Activated T-helper 2 cell treated with anti-CD3 and anti-CD28 coated beads, Interferon-gamma antibody, Interleukin-2, Interleukin-4, amounts not matched to agents 10 μg/mL and 5 μg/mL and 100 μg/mL, durations not matched to agents 14 hours and 24 hours and 36 hours (primary cell): ENCODE results near the gene CENPO. TPM values are rescaled to one million over a fixed set of nuclear protein-coding genes. Genes with fewer than 3 reads are reported as not detected.
A peak's percentile ranks its signal among the peaks of the same experiment; 100 is the strongest.

Experiments
- DNase-seq: peaks from one replicate; pipeline ENCODE4 v3.0.0; 2021; ENCODE audit warnings: low spot score
- H3K27ac Mint-ChIP-seq: one replicate; pipeline ENCODE4 v1.8.0; 2021; ENCODE audit warnings: mixed read lengths
- H3K27me3 Mint-ChIP-seq: one replicate; pipeline ENCODE4 v1.8.0; 2021; ENCODE audit warnings: low read depth, mixed read lengths
- H3K36me3 Mint-ChIP-seq: one replicate; pipeline ENCODE4 v1.8.0; 2021; ENCODE audit warnings: low read depth, mixed read lengths
- H3K4me1 Mint-ChIP-seq: one replicate; pipeline ENCODE4 v1.8.0; 2021; ENCODE audit warnings: low read depth, mixed read lengths
- H3K4me3 Mint-ChIP-seq: one replicate; pipeline ENCODE4 v1.8.0; 2021; ENCODE audit warnings: low read depth, mild to moderate bottlenecking, moderate library complexity, mixed read lengths
- H3K9me3 Mint-ChIP-seq: one replicate; pipeline ENCODE4 v1.8.0; 2021; ENCODE audit warnings: mixed read lengths
- intact Hi-C: fragments of 100-400 bp; cut with micrococcal nuclease; formaldehyde crosslinking; loops from one replicate; pipeline ENCODE4 v1.15.1; 2023
- total RNA-seq: library from RNA; stranded (reverse); gene quantifications from 2 replicates; pipeline ENCODE4 v1.2.3, GENCODE V29; 2022

CENPO gene
- total RNA-seq, 1 donor from 2014 or later: 41.8 TPM

DNA sequence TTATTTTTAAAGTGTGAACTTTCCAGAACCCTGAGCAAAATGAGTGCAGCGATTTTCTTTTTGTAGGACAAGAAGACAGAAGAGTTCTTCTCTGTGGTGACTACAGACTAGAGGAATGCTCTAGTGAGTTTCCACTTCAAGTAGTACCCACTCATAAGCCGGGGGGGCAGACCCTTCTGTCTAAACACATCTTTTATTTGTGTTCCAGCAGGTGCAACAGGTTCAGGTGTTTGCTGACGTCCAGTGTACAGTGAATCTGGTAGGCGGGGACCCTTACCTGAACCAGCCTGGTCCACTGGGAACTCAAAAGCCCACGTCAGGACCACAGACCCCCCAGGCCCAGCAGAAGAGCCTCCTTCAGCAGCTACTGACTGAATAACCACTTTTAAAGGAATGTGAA, 25.2 kb upstream of the CENPO start:
- Mint-ChIP-seq H3K27me3 (no peaks in the 10 kb centered on the region), H3K27ac (no peak overlapping the region), H3K4me3 (no peak overlapping the region), H3K9me3 (no peaks in the 10 kb centered on the region), H3K4me1 (peaks cover 7% of the 10 kb centered on the region), H3K36me3 (peaks cover 16% of the 10 kb centered on the region)
- DNase-seq: no peak
- intact Hi-C loops: no loop called here

DNA sequence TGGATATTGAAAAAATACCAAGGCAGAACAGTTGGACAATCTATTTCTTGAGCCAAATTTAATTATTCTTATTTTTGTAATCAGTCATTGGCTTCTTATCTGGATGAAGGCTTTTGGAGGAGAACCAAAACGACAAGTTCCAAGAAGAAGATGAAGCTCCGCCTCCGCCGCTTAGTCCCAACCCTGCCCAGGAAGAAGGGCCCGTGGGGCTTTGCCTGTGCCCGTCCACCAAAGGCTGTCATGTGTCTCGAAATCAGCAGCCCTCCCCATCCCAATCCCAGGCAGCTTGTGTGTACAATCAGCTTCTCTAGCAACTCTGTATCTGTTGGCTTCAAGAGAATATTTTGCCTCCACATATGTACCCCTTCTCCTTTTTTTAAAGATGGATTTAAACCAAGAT, 24.6 kb upstream of the CENPO start:
- H3K9me3 Mint-ChIP-seq: no peaks in the 10 kb centered on the region
- H3K4me3 Mint-ChIP-seq: no peak overlapping the region
- no peak for DNase-seq
- H3K27me3 Mint-ChIP-seq: no peaks in the 10 kb centered on the region
- intact Hi-C loops: no loop called here
- peaks cover 16% of the 10 kb centered on the region for H3K36me3 Mint-ChIP-seq
- H3K27ac Mint-ChIP-seq: no peak overlapping the region
- peaks cover 7% of the 10 kb centered on the region for H3K4me1 Mint-ChIP-seq

DNA sequence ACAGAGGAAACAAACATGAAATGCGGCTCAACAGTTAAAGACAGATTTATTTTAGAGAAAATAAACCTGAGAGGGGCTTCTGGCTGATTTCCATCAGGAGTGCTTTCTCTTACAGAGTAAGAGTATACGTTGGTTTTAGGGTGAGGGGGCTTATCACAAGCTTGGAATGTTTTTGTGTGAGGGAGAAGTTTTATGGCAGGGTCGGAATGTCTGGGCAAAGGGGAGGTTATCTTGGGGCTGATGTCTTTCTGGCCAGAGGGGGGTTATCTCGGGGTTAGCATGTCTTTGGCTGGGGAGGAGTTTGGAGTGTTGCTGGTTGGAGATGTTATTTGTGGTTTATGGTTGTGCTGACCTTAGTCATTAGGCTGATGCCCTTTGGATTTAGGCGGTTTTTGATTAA, 22.2 kb upstream of the CENPO start:
- Mint-ChIP-seq H3K4me3 (no peak overlapping the region), H3K4me1 (peaks cover 7% of the 10 kb centered on the region), H3K27ac (no peak overlapping the region), H3K27me3 (no peaks in the 10 kb centered on the region), H3K36me3 (peaks cover 12% of the 10 kb centered on the region), H3K9me3 (no peaks in the 10 kb centered on the region)
- intact Hi-C loops: no loop called here
- DNase-seq: no peak

DNA sequence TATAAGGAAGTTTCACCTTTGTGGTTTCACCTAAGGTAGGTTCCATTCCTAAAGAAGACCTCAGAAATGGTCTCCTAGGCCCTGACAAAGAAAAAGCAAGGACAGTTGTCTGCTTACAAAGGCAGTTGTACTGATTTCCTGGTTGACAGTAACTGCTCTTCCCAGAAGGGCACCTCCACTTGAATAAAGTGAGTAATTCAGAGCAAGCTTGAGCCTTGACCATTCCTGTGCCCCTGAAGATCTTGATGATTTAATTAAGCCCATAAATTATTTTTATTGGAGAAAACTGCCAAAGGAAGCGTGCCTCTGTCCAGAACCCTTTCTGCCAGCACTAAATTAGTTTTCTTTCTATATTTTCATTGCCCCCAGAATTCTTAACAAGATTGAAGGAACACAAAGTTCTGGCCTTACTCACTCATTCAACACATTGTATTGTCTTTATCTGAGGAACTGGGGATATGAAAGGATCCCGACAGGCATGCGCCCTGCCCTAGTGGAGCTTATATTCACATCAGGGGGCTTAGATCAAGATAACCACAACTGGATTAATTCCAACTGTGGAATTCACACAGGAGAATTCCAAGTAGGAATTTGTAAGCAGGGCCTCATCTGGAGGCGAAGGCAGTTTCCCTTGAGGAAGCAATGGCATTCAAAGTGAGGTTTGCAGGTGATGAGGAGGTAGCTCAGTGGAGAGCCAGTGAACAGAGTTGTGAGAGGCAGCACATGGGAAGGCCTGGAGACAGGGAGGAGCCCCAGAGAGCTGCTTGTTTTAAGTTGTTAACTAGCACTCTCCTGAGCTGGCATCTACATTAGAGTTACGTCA, 21.2 kb upstream of the CENPO start:
- intact Hi-C loops: no loop called here
- H3K27me3 Mint-ChIP-seq: no peaks in the 10 kb centered on the region
- no peak overlapping the region for H3K4me3 Mint-ChIP-seq
- peaks cover 12% of the 10 kb centered on the region for H3K36me3 Mint-ChIP-seq
- H3K4me1 Mint-ChIP-seq: no peaks in the 10 kb centered on the region
- H3K27ac Mint-ChIP-seq: no peak overlapping the region
- H3K9me3 Mint-ChIP-seq: no peaks in the 10 kb centered on the region
- DNase-seq: no peak

DNA sequence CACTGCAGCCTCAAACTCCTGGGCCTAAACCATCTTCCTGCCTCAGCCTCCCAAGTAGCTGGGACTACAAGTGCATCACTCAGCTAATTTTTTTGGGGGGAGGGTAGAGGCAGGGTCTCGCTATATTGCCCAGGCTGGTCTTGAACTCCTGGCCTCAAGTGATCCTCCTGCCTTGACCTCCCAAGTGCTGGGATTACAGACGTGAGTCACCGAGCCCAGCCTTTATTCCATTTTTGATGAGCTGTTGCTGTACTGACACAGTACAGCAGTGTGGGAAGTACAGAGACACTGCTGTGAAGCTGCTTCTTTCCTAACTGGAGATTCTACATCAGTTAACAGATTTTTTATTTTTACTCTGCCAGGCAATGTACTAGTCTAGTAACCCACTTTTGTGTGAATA, 18.9 kb upstream of the CENPO start:
- no peak overlapping the region for H3K4me3 Mint-ChIP-seq
- H3K4me1 Mint-ChIP-seq: no peaks in the 10 kb centered on the region
- no peaks in the 10 kb centered on the region for H3K9me3 Mint-ChIP-seq
- intact Hi-C loops: no loop called here
- H3K27me3 Mint-ChIP-seq: no peaks in the 10 kb centered on the region
- H3K27ac Mint-ChIP-seq: no peak overlapping the region
- H3K36me3 Mint-ChIP-seq: peaks cover 7% of the 10 kb centered on the region
- no peak for DNase-seq

DNA sequence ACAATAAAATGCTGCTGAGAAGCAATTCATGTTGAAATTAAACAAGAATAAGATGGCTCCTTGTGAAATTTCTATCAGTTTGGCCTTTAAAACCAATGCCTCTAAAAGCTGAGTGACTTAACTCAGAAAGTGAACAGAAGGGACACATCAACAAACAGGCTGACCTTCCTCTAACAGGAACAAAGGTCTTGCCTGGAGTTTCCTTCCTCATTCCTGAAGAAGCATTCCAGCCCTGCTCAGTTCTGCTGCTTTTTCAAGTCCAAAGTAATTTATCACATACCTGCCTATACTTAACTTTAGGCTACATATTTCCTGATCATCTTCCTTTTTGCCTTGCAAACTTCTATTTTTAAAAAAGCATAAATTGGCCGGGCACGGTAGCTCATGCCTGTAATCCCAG, 14.1 kb upstream of the CENPO start:
- Mint-ChIP-seq H3K36me3 (no peaks in the 10 kb centered on the region), H3K27me3 (peaks cover 4% of the 10 kb centered on the region)

DNA sequence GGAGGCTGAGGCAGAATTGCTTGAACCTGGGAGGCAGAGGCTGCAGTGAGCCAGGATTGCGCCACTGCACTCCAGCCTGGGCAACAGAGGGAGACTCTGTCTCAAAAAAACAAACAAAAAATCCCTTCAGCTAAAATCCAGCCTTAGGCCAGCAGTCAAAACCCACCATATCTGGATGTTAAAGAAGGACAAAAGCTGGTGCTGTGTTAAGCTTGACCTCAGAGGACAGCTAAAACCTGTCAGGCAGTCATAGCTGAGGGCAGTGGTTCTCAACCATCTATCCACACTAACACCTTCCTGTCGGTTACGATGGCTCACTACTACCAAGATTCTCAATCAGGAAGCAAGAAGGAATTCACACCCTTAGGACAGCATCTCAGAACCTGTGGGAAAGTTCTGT, 9.6 kb upstream of the CENPO start:
- DNase-seq: no peak
- H3K4me1 Mint-ChIP-seq: no peaks in the 10 kb centered on the region
- no peaks in the 10 kb centered on the region for H3K36me3 Mint-ChIP-seq
- intact Hi-C loops: no loop called here
- no peak overlapping the region for H3K4me3 Mint-ChIP-seq
- H3K9me3 Mint-ChIP-seq: peaks cover 7% of the 10 kb centered on the region
- peaks cover 4% of the 10 kb centered on the region for H3K27me3 Mint-ChIP-seq
- no peak overlapping the region for H3K27ac Mint-ChIP-seq

More for the DNA sequence above, 14.1 kb upstream of the CENPO start:
- no peak for DNase-seq
- H3K27ac Mint-ChIP-seq: no peak overlapping the region
- no peaks in the 10 kb centered on the region for H3K4me1 Mint-ChIP-seq
- intact Hi-C loops: no loop called here
- no peak overlapping the region for H3K4me3 Mint-ChIP-seq
- H3K9me3 Mint-ChIP-seq: peaks cover 7% of the 10 kb centered on the region

DNA sequence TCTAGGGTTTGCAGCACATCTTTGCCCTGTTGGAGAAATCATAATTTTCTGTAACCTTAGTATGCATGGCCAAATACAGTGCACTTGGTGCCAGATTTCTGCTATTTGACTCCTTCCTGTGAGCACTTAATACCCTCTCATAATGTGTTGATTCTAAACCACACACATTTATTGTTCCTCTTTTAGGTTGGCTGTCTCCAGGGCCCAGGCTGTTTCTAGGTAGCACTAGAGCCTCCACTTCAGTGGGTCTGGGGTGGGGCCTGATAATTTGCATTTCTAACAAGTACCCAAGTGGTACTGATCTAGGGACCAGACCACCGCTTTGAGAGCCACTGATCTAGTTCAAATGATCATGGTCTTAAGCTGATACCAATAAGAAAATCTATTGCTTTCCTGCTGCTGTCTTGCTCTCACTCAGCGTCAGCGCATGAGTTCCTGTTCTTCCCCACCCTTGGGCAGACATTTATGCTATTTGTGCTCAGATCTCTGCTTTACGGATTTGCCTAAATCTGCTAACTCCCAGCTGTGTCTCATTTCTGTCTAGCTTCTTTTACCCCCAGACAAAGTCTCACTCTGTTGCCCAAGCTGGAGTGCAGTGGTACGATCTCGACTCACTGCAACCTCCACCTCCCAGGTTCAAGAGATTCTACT, 7.4 kb upstream of the CENPO start:
- H3K9me3 Mint-ChIP-seq: peaks cover 2% of the 10 kb centered on the region
- H3K27ac Mint-ChIP-seq: no peak overlapping the region
- H3K4me3 Mint-ChIP-seq: no peak overlapping the region
- peaks cover 5% of the 10 kb centered on the region for H3K36me3 Mint-ChIP-seq
- DNase-seq: no peak
- H3K4me1 Mint-ChIP-seq: no peaks in the 10 kb centered on the region
- intact Hi-C loops: no loop called here
- peaks cover 4% of the 10 kb centered on the region for H3K27me3 Mint-ChIP-seq

DNA sequence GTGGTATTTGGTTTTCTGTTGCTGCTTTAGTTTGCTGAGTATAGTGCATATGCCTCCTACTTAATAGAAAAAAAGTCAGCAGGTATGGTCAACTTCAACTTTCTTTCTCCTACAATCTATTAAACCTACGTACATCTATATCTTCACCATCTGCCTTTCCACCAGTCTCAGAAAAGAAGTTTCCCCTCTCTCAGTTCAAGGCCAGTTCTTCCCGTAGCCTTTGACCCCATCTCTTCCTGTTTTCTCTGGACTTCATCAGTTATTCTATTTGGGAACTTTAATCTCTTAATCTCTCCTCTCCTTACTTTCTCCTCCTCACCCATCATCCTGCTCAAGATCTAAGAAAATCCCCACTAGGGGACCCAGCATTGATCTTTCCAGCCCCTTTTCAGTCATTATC, 5.7 kb upstream of the CENPO start:
- Mint-ChIP-seq H3K27ac (no peak overlapping the region), H3K4me1 (peaks cover 5% of the 10 kb centered on the region), H3K27me3 (peaks cover 4% of the 10 kb centered on the region), H3K4me3 (no peak overlapping the region), H3K9me3 (no peaks in the 10 kb centered on the region), H3K36me3 (peaks cover 5% of the 10 kb centered on the region)
- intact Hi-C loops: no loop called here
- no peak for DNase-seq

DNA sequence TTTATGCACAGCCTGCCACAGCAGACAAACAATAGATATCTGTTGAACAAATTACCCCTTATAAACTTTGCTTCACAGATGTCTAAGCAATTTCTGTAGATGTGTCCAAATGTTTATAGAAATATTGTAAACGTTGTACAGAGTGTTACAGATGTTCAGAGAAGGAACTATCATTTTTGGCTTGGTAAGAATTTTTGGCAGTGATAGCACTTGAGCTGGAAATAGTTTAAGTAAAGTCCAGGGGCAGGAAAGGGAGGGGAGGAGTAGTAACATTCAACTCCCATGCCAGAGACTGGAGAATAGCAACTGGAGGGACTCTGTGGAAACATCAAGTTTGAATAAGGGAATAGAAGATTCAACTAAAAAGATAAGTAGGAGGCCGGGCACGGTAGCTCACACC, 4.4 kb upstream of the CENPO start:
- H3K4me1 Mint-ChIP-seq: peaks cover 7% of the 10 kb centered on the region
- DNase-seq: no peak
- H3K27me3 Mint-ChIP-seq: no peaks in the 10 kb centered on the region
- no peak overlapping the region for H3K4me3 Mint-ChIP-seq
- H3K9me3 Mint-ChIP-seq: no peaks in the 10 kb centered on the region
- no peak overlapping the region for H3K27ac Mint-ChIP-seq
- intact Hi-C loops: no loop called here
- peaks cover 5% of the 10 kb centered on the region for H3K36me3 Mint-ChIP-seq

DNA sequence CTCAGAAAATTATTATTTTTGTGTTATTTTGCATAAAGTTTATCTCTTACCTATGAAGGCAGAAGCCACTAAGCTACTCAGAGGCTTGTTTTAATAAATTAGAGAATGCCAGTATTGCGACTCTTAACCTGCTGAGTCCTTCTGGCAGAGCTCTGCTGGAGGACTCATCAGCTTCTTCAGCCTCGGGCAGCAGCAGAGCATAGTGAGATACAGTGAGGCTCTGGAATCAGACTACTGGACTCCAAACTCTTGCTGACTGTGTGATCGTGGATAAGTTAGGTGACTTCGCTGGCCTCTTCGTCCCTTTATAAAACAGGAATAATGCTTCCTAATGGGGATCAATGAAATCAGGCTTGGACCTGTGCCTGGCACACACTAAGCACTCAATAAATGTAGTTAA, 1.8 kb upstream of the CENPO start:
- H3K27me3 Mint-ChIP-seq: no peaks in the 10 kb centered on the region
- H3K4me3 Mint-ChIP-seq: no peak overlapping the region
- H3K36me3 Mint-ChIP-seq: peaks cover 23% of the 10 kb centered on the region
- H3K9me3 Mint-ChIP-seq: no peaks in the 10 kb centered on the region
- H3K27ac Mint-ChIP-seq: no peak overlapping the region
- intact Hi-C loops: loop anchor here (5.0 to 10.0 kb wide), 2 partner anchors 177 to 181 kb away; partner anchors contain the start of gene DNAJC27
- peaks cover 21% of the 10 kb centered on the region for H3K4me1 Mint-ChIP-seq
- no peak for DNase-seq

DNA sequence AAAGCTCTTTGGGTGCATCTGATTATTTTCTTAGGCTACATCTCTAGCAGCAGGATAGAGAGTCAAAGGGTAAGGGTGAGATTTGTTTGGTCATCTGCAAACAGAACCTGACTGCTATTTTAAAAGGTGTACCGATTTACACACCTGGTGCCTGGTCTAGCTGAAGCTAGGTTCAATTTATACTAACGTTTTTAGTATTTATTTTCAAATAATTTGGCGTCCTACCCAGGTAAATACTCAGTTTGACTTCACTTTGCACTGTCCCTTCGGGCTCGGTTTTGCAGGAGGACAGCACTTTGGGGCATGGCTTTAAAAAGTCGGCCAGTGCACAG, 717 bp upstream of the CENPO start:
- H3K36me3 Mint-ChIP-seq: peaks cover 34% of the 10 kb centered on the region

DNA sequence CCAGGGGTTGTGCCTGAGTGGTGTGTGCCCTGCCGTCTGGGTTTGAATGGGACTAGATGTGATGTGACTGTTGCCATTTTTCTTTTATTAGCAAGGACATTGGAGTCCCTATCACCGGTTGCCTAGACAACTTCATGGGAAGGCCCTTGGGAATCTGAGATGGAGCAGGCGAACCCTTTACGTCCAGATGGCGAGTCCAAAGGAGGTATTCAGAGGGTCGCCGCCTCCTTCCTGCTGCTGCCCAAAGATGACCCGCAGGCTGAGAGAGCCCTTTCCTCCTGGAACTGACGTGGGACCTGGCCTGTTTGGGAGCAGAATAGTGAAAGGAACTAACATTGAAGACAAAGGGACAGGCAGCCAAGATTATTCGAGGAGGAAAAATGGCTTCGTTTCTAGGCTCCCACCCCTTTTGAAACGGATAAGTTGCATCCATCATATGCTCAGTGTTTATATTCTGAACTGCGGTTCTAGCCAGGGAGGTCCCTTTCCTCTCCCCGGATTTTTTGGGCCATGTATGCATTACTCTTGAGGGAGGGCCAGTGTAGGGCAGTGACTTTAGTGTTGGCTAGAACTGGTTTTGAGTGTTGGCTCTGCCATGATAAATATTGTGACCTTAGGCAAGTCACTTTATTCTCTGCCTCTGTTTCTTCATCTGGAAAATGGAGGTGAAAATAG, 673 bp downstream of the CENPO start:
- Mint-ChIP-seq H3K9me3 (no peaks in the 10 kb centered on the region), H3K27ac (peak overlapping the region; percentile 99), H3K4me1 (peaks cover 41% of the 10 kb centered on the region), H3K36me3 (peaks cover 47% of the 10 kb centered on the region), H3K27me3 (no peaks in the 10 kb centered on the region), H3K4me3 (peak overlapping the region; percentile 95)
- DNase-seq: no peak
- intact Hi-C loops: loop anchor here (1.0 to 10.0 kb wide), 6 partner anchors 32 to 303 kb away; partner anchors contain the start of genes DNAJC27 and NCOA1

More for the DNA sequence above, 717 bp upstream of the CENPO start:
- intact Hi-C loops: loop anchor here (2.0 to 10.0 kb wide), 4 partner anchors 178 to 302 kb away; partner anchors contain the start of genes DNAJC27 and NCOA1
- Mint-ChIP-seq H3K27ac (peak overlapping the region; percentile 99), H3K9me3 (no peaks in the 10 kb centered on the region), H3K4me1 (peaks cover 32% of the 10 kb centered on the region), H3K27me3 (no peaks in the 10 kb centered on the region), H3K4me3 (peak overlapping the region; percentile 95)
- DNase-seq: no peak
